DND-41 (cell line): ENCODE data around the gene ZSCAN31.
"Not testable (repeated sequence)": the region's sequence is repeated elsewhere in the genome, so short reads cannot be mapped to it uniquely, and the experiment has no call there.

Experiments
- ATAC-seq: fragments of 200-7000 bp; cut with Tn5 transposase; 3 replicates; pipeline ENCODE4 v1.9.1; 2021; ENCODE audit warnings: low read depth; ENCODE audit not compliant: insufficient read depth
- DNase-seq: peaks from one replicate; pipeline ENCODE4 v3.0.0-alpha.2; 2020
- H2AFZ ChIP-seq: 2 replicates; pipeline ENCODE4 v1.6.0; 2012; ENCODE audit warnings: low read depth, low read length
- H3K27ac ChIP-seq: 2 replicates; pipeline ENCODE4 v1.5.1; 2012; ENCODE audit warnings: low read length, inconsistent platforms
- H3K27me3 ChIP-seq: fragments of 200-600 bp; sonication (generic); 2 replicates; pipeline ENCODE4 v1.6.0; 2012; ENCODE audit warnings: low read length, mild to moderate bottlenecking, inconsistent platforms; ENCODE audit not compliant: insufficient read depth, poor library complexity
- H3K36me3 ChIP-seq: 2 replicates; pipeline ENCODE4 v1.5.1; 2012; ENCODE audit warnings: low read length, inconsistent platforms; ENCODE audit not compliant: insufficient read depth
- H3K4me1 ChIP-seq: 2 replicates; pipeline ENCODE4 v1.5.1; 2012; ENCODE audit warnings: mild to moderate bottlenecking, low read length; ENCODE audit not compliant: insufficient read depth
- H3K4me2 ChIP-seq: 2 replicates; pipeline ENCODE4 v1.6.0; 2012; ENCODE audit warnings: mild to moderate bottlenecking, moderate library complexity, low read length, inconsistent platforms; ENCODE audit not compliant: insufficient read depth
- H3K4me3 ChIP-seq, 2 experiments: fragments of 200-600 bp in 1 of 2; shearing (Covaris generic) in 1 of 2; 2 replicates each; pipeline ENCODE4 v1.5.1; 2012 to 2016; ENCODE audit warnings: inconsistent platforms in 2 of 2, low read length in 2 of 2, mild to moderate bottlenecking in 2 of 2, low read depth in 1 of 2, moderate library complexity in 1 of 2
- H3K79me2 ChIP-seq: 2 replicates; pipeline ENCODE4 v1.6.0; 2012; ENCODE audit warnings: low read length, inconsistent platforms; ENCODE audit not compliant: insufficient read depth
- H3K9ac ChIP-seq: 2 replicates; pipeline ENCODE4 v1.6.0; 2012; ENCODE audit warnings: low read depth, mild to moderate bottlenecking, inconsistent platforms, low read length, moderate library complexity
- H3K9me3 ChIP-seq: 2 replicates; pipeline ENCODE4 v1.5.1; 2012; ENCODE audit warnings: low read length, moderate library complexity, mild to moderate bottlenecking, inconsistent platforms; ENCODE audit not compliant: insufficient read depth, severe bottlenecking
- H4K20me1 ChIP-seq: 2 replicates; pipeline ENCODE4 v1.6.0; 2012; ENCODE audit warnings: low read length; ENCODE audit not compliant: insufficient read depth
- CTCF ChIP-seq: IDR thresholded peaks from 2 replicates; pipeline ENCODE4 v1.5.1; 2012; ENCODE audit warnings: borderline replicate concordance, low read length, moderate library complexity, mild to moderate bottlenecking; ENCODE audit not compliant: poor library complexity, severe bottlenecking; ENCODE audit errors: extremely low read depth
- EZH2 ChIP-seq: IDR thresholded peaks from 3 replicates; pipeline ENCODE4 v1.6.1; 2012; ENCODE audit warnings: borderline replicate concordance, low read depth, mild to moderate bottlenecking, moderate library complexity, low read length, inconsistent platforms; ENCODE audit not compliant: severe bottlenecking

Gene ZSCAN31

GRCh38 chr6:28315628-28316027 is 20.3 kb downstream of the ZSCAN31 start:
- Histone ChIP-seq H3K9ac (no peak overlapping the region), H4K20me1 (no peaks in the 10 kb centered on the region), H3K36me3 (no peaks in the 10 kb centered on the region), H3K4me3 (no peak overlapping the region), H3K4me1 (no peaks in the 10 kb centered on the region), H3K4me2 (no peak overlapping the region), H2AFZ (no peak overlapping the region), H3K27me3 (no peaks in the 10 kb centered on the region), H3K27ac (no peak overlapping the region), H3K9me3 (no peaks in the 10 kb centered on the region), H3K79me2 (no peaks in the 10 kb centered on the region)
- TF ChIP-seq EZH2 = no peak
- TF ChIP-seq CTCF = no peak
- ATAC-seq (no peak), DNase-seq (no peak)

GRCh38 chr6:28312939-28313338 is 23.0 kb downstream of the ZSCAN31 start:
- no peaks in the 10 kb centered on the region for H3K79me2 ChIP-seq
- no peak overlapping the region for H3K4me3 ChIP-seq
- DNase-seq (no peak), ATAC-seq (no peak)
- no peak overlapping the region for H3K9ac ChIP-seq
- H3K9me3 ChIP-seq = no peaks in the 10 kb centered on the region
- TF ChIP-seq EZH2 (no peak), CTCF (no peak)
- no peak overlapping the region for H3K4me2 ChIP-seq
- no peaks in the 10 kb centered on the region for H3K27me3 ChIP-seq
- H4K20me1 ChIP-seq = no peaks in the 10 kb centered on the region
- no peak overlapping the region for H2AFZ ChIP-seq
- H3K27ac ChIP-seq = no peak overlapping the region
- no peaks in the 10 kb centered on the region for H3K36me3 ChIP-seq
- no peaks in the 10 kb centered on the region for H3K4me1 ChIP-seq

- H4K20me1 ChIP-seq = no peaks in the 10 kb centered on the region
- no peak overlapping the region for H3K9ac ChIP-seq
- H3K9me3 ChIP-seq = no peaks in the 10 kb centered on the region
- H2AFZ ChIP-seq = no peak overlapping the region
- no peaks in the 10 kb centered on the region for H3K36me3 ChIP-seq
- no peaks in the 10 kb centered on the region for H3K4me1 ChIP-seq
- H3K79me2 ChIP-seq = no peaks in the 10 kb centered on the region
- H3K4me2 ChIP-seq = no peak overlapping the region
- no peak overlapping the region for H3K4me3 ChIP-seq
- DNase-seq (peak; percentile 12), ATAC-seq (no peak)
- TF ChIP-seq EZH2 (no peak), CTCF (no peak)
- no peak overlapping the region for H3K27ac ChIP-seq
- no peaks in the 10 kb centered on the region for H3K27me3 ChIP-seq
Measured at GRCh38 chr6:28311139-28311823, 24.7 kb downstream of the ZSCAN31 start.

GRCh38 chr6:28306363-28306762 is 29.6 kb downstream of the ZSCAN31 start:
- not testable (repeated sequence) for H3K4me1 ChIP-seq, ATAC-seq, H2AFZ ChIP-seq, H4K20me1 ChIP-seq, H3K9ac ChIP-seq, H3K27ac ChIP-seq, H3K4me3 ChIP-seq, H3K36me3 ChIP-seq, H3K9me3 ChIP-seq, DNase-seq, H3K79me2 ChIP-seq, H3K4me2 ChIP-seq, H3K27me3 ChIP-seq
